IMR-90 (cell line): ENCODE measurements around the gene ADAMTS6. TPM values are rescaled to one million over a fixed set of nuclear protein-coding genes. Genes with fewer than 3 reads are reported as not detected.

ENCODE experiments used
- ATAC-seq: fragments of 200-7000 bp; cut with Tn5 transposase; 2 replicates; pipeline ENCODE4 v1.9.1; 2020; ENCODE audit warnings: low read depth, mild to moderate bottlenecking, moderate library complexity
- BruUV-seq: library from RNA; stranded (reverse); fragments of 400-500 nt; replicated peaks from 2 replicates; lab custom pipeline; 2021; lab: Mats Ljungman, UMichigan
- CTCF ChIA-PET: fragments of 300-600 bp; formaldehyde crosslinking; extraction: SDS; loops from one replicate; lab custom pipeline; 2021; ENCODE audit warnings: antibody characterized with exemption; lab: Yijun Ruan, JAX
- POLR2A ChIA-PET: fragments of 300-600 bp; sonication (Branson Sonifier 250); formaldehyde crosslinking; loops from one replicate; lab custom pipeline; 2022; ENCODE audit warnings: antibody characterized with exemption; ENCODE audit not compliant: unreplicated experiment; lab: Charles Lee
- DNase-seq: peaks from one replicate; pipeline ENCODE4 v3.0.0; 2013
- H2AFZ ChIP-seq: replicated peaks from 2 replicates; pipeline ENCODE3; 2013; ENCODE audit warnings: low read length, mild to moderate bottlenecking; ENCODE audit not compliant: poor library complexity
- H2AK5ac ChIP-seq: 2 replicates; pipeline ENCODE4 v1.6.1; 2013; ENCODE audit warnings: low read depth, low read length, inconsistent platforms
- H2AK9ac ChIP-seq: replicated peaks from 2 replicates; pipeline ENCODE3; 2013; ENCODE audit warnings: mild to moderate bottlenecking, low read depth, low read length, moderate library complexity; ENCODE audit not compliant: poor library complexity
- H2BK120ac ChIP-seq: 2 replicates; pipeline ENCODE4 v1.6.1; 2013; ENCODE audit warnings: low read depth, low read length, inconsistent platforms
- H2BK15ac ChIP-seq: 3 replicates; pipeline ENCODE4 v1.6.1; 2013; ENCODE audit warnings: low read depth, low read length, inconsistent platforms
- H2BK20ac ChIP-seq: 2 replicates; pipeline ENCODE4 v1.6.1; 2013; ENCODE audit warnings: low read depth, mild to moderate bottlenecking, inconsistent platforms, low read length, moderate library complexity
- H2BK5ac ChIP-seq: 2 replicates; pipeline ENCODE4 v1.6.1; 2013; ENCODE audit warnings: mild to moderate bottlenecking, low read depth, low read length, inconsistent platforms; ENCODE audit not compliant: poor library complexity, severe bottlenecking
- H3K14ac ChIP-seq: replicated peaks from 2 replicates; pipeline ENCODE4 v1.6.1; 2013; ENCODE audit warnings: low read depth, low read length, inconsistent platforms
- H3K18ac ChIP-seq: 2 replicates; pipeline ENCODE4 v1.6.1; 2013; ENCODE audit warnings: low read depth, low read length, control low read depth
- H3K23ac ChIP-seq: 2 replicates; pipeline ENCODE4 v1.6.1; 2013; ENCODE audit warnings: low read depth, low read length, inconsistent platforms
- H3K27ac ChIP-seq: 2 replicates; pipeline ENCODE4 v1.5.1; 2013; ENCODE audit warnings: mild to moderate bottlenecking, control low read depth, low read length; ENCODE audit not compliant: insufficient read depth
- H3K27me3 ChIP-seq: 2 replicates; pipeline ENCODE4 v1.6.1; 2013; ENCODE audit warnings: low read length; ENCODE audit not compliant: control insufficient read depth, insufficient read depth
- H3K36me3 ChIP-seq: 2 replicates; pipeline ENCODE4 v1.6.1; 2013; ENCODE audit warnings: low read length, mixed read lengths; ENCODE audit not compliant: control insufficient read depth, insufficient read depth
- H3K4ac ChIP-seq: 2 replicates; pipeline ENCODE4 v1.6.1; 2013; ENCODE audit warnings: low read depth, low read length, inconsistent platforms
- H3K4me1 ChIP-seq: 2 replicates; pipeline ENCODE4 v1.6.1; 2013; ENCODE audit warnings: low read length, mixed read lengths; ENCODE audit not compliant: control insufficient read depth, insufficient read depth
- H3K4me2 ChIP-seq: 2 replicates; pipeline ENCODE4 v1.6.1; 2013; ENCODE audit warnings: low read depth, mild to moderate bottlenecking, control low read depth, low read length, moderate library complexity
- H3K4me3 ChIP-seq: 2 replicates; pipeline ENCODE4 v1.5.1; 2013; ENCODE audit warnings: low read depth, mild to moderate bottlenecking, control low read depth, low read length, moderate library complexity; ENCODE audit not compliant: insufficient read depth
- H3K56ac ChIP-seq: 2 replicates; pipeline ENCODE4 v1.6.1; 2013; ENCODE audit warnings: low read length, inconsistent platforms; ENCODE audit not compliant: insufficient read depth; ENCODE audit errors: extremely low read depth
- H3K79me1 ChIP-seq, 2 experiments: 2 replicates each; pipeline ENCODE4 v1.6.1; 2013; ENCODE audit warnings: low read length in 2 of 2, inconsistent platforms in 1 of 2, low read depth in 1 of 2
- H3K9ac ChIP-seq: 2 replicates; pipeline ENCODE4 v1.6.1; 2013; ENCODE audit warnings: low read depth, low read length, control low read depth
- H3K9me1 ChIP-seq: 2 replicates; pipeline ENCODE4 v1.6.1; 2013; ENCODE audit warnings: low read length, inconsistent platforms; ENCODE audit not compliant: insufficient read depth
- H3K9me3 ChIP-seq: 2 replicates; pipeline ENCODE4 v1.6.1; 2013; ENCODE audit warnings: low read length; ENCODE audit not compliant: control insufficient read depth, insufficient read depth
- H4K20me1 ChIP-seq: 2 replicates; pipeline ENCODE4 v1.6.1; 2013; ENCODE audit warnings: low read length, inconsistent platforms; ENCODE audit not compliant: insufficient read depth
- H4K5ac ChIP-seq: 2 replicates; pipeline ENCODE4 v1.6.1; 2013; ENCODE audit warnings: mild to moderate bottlenecking, low read depth, low read length, control low read depth
- H4K8ac ChIP-seq, 2 experiments: 2 replicates each; pipeline ENCODE4 v1.6.1; 2013; ENCODE audit warnings: low read depth in 2 of 2, low read length in 2 of 2, control low read depth in 1 of 2, inconsistent platforms in 1 of 2
- H4K91ac ChIP-seq: 2 replicates; pipeline ENCODE4 v1.6.1; 2013; ENCODE audit warnings: low read depth, low read length, inconsistent platforms; ENCODE audit not compliant: insufficient read depth
- BHLHE40 ChIP-seq: fragments of 150-350 bp; IDR thresholded peaks from 2 replicates; pipeline ENCODE4 v1.6.1; 2016; ENCODE audit warnings: mild to moderate bottlenecking, low read depth, low read length
- CEBPB ChIP-seq: IDR thresholded peaks from 2 replicates; pipeline ENCODE4 v1.6.1; 2012; ENCODE audit warnings: low read depth, low read length, improper control_type of control experiment
- CHD1 ChIP-seq: IDR thresholded peaks from 2 replicates; pipeline ENCODE4 v1.6.1; 2012; ENCODE audit warnings: low read depth, low read length, improper control_type of control experiment
- MAFK ChIP-seq: IDR thresholded peaks from 2 replicates; pipeline ENCODE4 v1.6.1; 2012; ENCODE audit warnings: low read depth, low read length, improper control_type of control experiment
- MAZ ChIP-seq: IDR thresholded peaks from 2 replicates; pipeline ENCODE4 v1.6.1; 2012; ENCODE audit warnings: low read depth, mild to moderate bottlenecking, low read length, improper control_type of control experiment, moderate library complexity, borderline replicate concordance
- NFE2L2 ChIP-seq: fragments of 150-350 bp; IDR thresholded peaks from 2 replicates; pipeline ENCODE4 v1.6.1; 2016; ENCODE audit warnings: low read depth, mild to moderate bottlenecking, low read length
- POLR2A ChIP-seq: IDR thresholded peaks from 2 replicates; pipeline ENCODE4 v1.6.1; 2012; ENCODE audit warnings: mild to moderate bottlenecking, low read depth, low read length
- RCOR1 ChIP-seq: IDR thresholded peaks from 2 replicates; pipeline ENCODE4 v1.6.1; 2012; ENCODE audit warnings: mild to moderate bottlenecking, low read length, improper control_type of control experiment; ENCODE audit not compliant: insufficient replicate concordance
- USF2 ChIP-seq: fragments of 150-350 bp; IDR thresholded peaks from 2 replicates; pipeline ENCODE4 v1.6.1; 2017; ENCODE audit warnings: mild to moderate bottlenecking, antibody characterized with exemption, low read length, low read depth
- WGBS, 2 experiments: methylation state at CpG; one replicate each; pipeline versions ENCODE4 v1.1.5 to v1.1.7; 2013; ENCODE audit warnings: missing lambda C conversion rate in 2 of 2; ENCODE audit not compliant: insufficient read length in 1 of 2; ENCODE audit errors: extremely low coverage in 2 of 2; 5-methylcytosine and 5-hydroxymethylcytosine counted together
- dilution Hi-C: fragments of 300-500 bp; cut with HindIII; formaldehyde crosslinking; loops from one replicate; pipeline ENCODE4 v1.14.3; 2018; ENCODE audit warnings: low sequenced_read_pairs; ENCODE audit not compliant: unreplicated experiment
- in situ Hi-C: fragments of 300-500 bp; cut with MboI; formaldehyde crosslinking; loops from 3 replicates; pipeline ENCODE4 v1.14.3; 2019; ENCODE audit warnings: low sequenced_read_pairs, inconsistent platforms, mixed read lengths
- intact Hi-C: fragments of 100-400 bp; cut with micrococcal nuclease; formaldehyde crosslinking; loops from 2 replicates; pipeline ENCODE4 v1.10.0; 2022
- polyA plus RNA-seq, 3 experiments: library from polyadenylated mRNA; depleted of rRNA; stranded (reverse); fragments of >200 nt; gene quantifications; 2 replicates each; pipeline ENCODE4 v1.2.3, GENCODE V29; 2012; ENCODE audit warnings: low replicate concordance in 1 of 3
- total RNA-seq: library from RNA; depleted of rRNA; stranded (reverse); fragments of >200 nt; gene quantifications from 2 replicates; pipeline ENCODE4 v1.2.3, GENCODE V29; 2012

ADAMTS6 gene
- total and polyA plus RNA-seq, 2 of the 4 experiments (the other 2 are of a cell fraction), result 23.9 to 173 TPM

GRCh38 chr5:65243161-65243560, 238.6 kb downstream of the ADAMTS6 start:
- Histone ChIP-seq H3K18ac (no peak overlapping the region), H3K9me1 (no peaks in the 10 kb centered on the region), H3K14ac (no peak overlapping the region), H2BK20ac (no peak overlapping the region), H3K36me3 (peaks cover 4% of the 10 kb centered on the region; the same call in 1 of the 2 replicates), H4K5ac (no peak overlapping the region), H2BK5ac (no peak overlapping the region), H4K91ac (no peak overlapping the region), H2AK9ac (no peak overlapping the region), H4K8ac (no peak overlapping the region), H3K27ac (no peak overlapping the region), H3K4me3 (no peak overlapping the region), H2BK120ac (no peak overlapping the region), H3K27me3 (no peaks in the 10 kb centered on the region), H3K9ac (no peak overlapping the region), H2AFZ (no peak overlapping the region), H4K20me1 (no peaks in the 10 kb centered on the region), H3K4me2 (no peak overlapping the region), H3K56ac (no peak overlapping the region), H3K4ac (no peak overlapping the region), H3K9me3 (no peaks in the 10 kb centered on the region), H3K23ac (no peak overlapping the region), H2AK5ac (no peak overlapping the region), H2BK15ac (no peak overlapping the region), H3K4me1 (no peaks in the 10 kb centered on the region), H3K79me1 (peaks cover 2 to 3% of the 10 kb centered on the region in 2 experiments; a peak in 1 of 4 replicates)
- ATAC-seq (no peak), DNase-seq (no peak)
- no TSS peak for BruUV-seq
- dilution Hi-C loops, result no loop called here
- no peak for TF ChIP-seq USF2
- peak; percentile 77 for TF ChIP-seq MAFK
- TF ChIP-seq NFE2L2, result 0 out of 2 replicates have a peak, but pooled peaks have one; percentile 3
- TF ChIP-seq CHD1, result no peak
- TF ChIP-seq MAZ, result no peak
- no peak for TF ChIP-seq CEBPB
- TF ChIP-seq POLR2A, result no peak
- TF ChIP-seq BHLHE40, result no peak
- TF ChIP-seq RCOR1, result no peak
- POLR2A ChIA-PET, result no interaction called here
- in situ Hi-C loops, result no loop called here
- CTCF ChIA-PET, result no interaction called here
- WGBS, 2 experiments, result no CpG with 5 or more reads among the region's 2 CpGs
- intact Hi-C loops, result no loop called here
